ENCODE data around the gene APBA2.

The APBA2 gene

GRCh38 chr15:28986108-28986507 lies 100.3 kb downstream of the APBA2 start:
- DNase-seq, result no peak

- no peak for DNase-seq
These were observed 101.0 kb downstream of the APBA2 start for GRCh38 chr15:28986726-28987125.

GRCh38 chr15:28987337-28987736 lies 101.6 kb downstream of the APBA2 start:
- DNase-seq, result no peak

GRCh38 chr15:28989239-28989830 lies 103.6 kb downstream of the APBA2 start:
- DNase-seq, result no peak

GRCh38 chr15:28989896-28990295 lies 104.1 kb downstream of the APBA2 start:
- DNase-seq, result no peak

- DNase-seq, result no peak
These were observed 104.6 kb downstream of the APBA2 start for GRCh38 chr15:28990390-28990789.

- no peak for DNase-seq
These were observed 105.7 kb downstream of the APBA2 start for GRCh38 chr15:28991236-28992171.

GRCh38 chr15:28992336-28992864 lies 106.6 kb downstream of the APBA2 start:
- DNase-seq, result no peak

- no peak for DNase-seq
These were observed 107.4 kb downstream of the APBA2 start for GRCh38 chr15:28993051-28993719.

- no peak for DNase-seq
These were observed 107.9 kb downstream of the APBA2 start for GRCh38 chr15:28993720-28994053.

GRCh38 chr15:28994142-28994830 lies 108.5 kb downstream of the APBA2 start:
- peak; percentile 16 for DNase-seq

GRCh38 chr15:28994831-28995596 lies 109.2 kb downstream of the APBA2 start:
- DNase-seq, result no peak

- DNase-seq, result no peak
These were observed 109.9 kb downstream of the APBA2 start for GRCh38 chr15:28995705-28996104.

GRCh38 chr15:28996289-28996688 lies 110.5 kb downstream of the APBA2 start:
- no peak for DNase-seq

- no peak for DNase-seq
These were observed 111.2 kb downstream of the APBA2 start for GRCh38 chr15:28996953-28997352.

- no peak for DNase-seq
These were observed 112.0 kb downstream of the APBA2 start for GRCh38 chr15:28997791-28998190.

GRCh38 chr15:28998511-28998910 lies 112.7 kb downstream of the APBA2 start:
- DNase-seq, result no peak

- no peak for DNase-seq
These were observed 117.5 kb downstream of the APBA2 start for GRCh38 chr15:29003191-29003839.

- no peak for DNase-seq
These were observed 118.1 kb downstream of the APBA2 start for GRCh38 chr15:29003840-29004233.

GRCh38 chr15:29005931-29006330 lies 120.2 kb downstream of the APBA2 start:
- no peak for DNase-seq

- DNase-seq, result no peak
These were observed 123.1 kb downstream of the APBA2 start for GRCh38 chr15:29008846-29009245.

GRCh38 chr15:29012097-29012496 lies 126.3 kb downstream of the APBA2 start:
- DNase-seq, result no peak

Data from stimulated activated naive CD4-positive, alpha-beta T cell treated with Interleukin-2 at 50 U/mL for 16 hours (primary cell).